Left lung (tissue), 10 donors: ENCODE measurements around the gene ACTRT2. TPM values are rescaled to one million over a fixed set of nuclear protein-coding genes. Genes with fewer than 3 reads are reported as not detected.

ENCODE experiments used
- ATAC-seq: fragments of 200-7000 bp; cut with Tn5 transposase; one replicate; pipeline ENCODE4 v1.9.1; 2020; ENCODE audit warnings: moderate library complexity
- DNase-seq, 4 donors: peaks; one replicate each; pipeline ENCODE4 v3.0.0-alpha.2; 2013 to 2020
- H3K27ac ChIP-seq, 2 donors: fragments of 200-600 bp; sonication (generic) in 1 of 2; one replicate each; pipeline versions ENCODE4 v1.5.0 to v1.8.0; 2020 to 2021
- H3K27me3 ChIP-seq, 2 donors: fragments of 200-600 bp; sonication (generic) in 1 of 2; one replicate each; pipeline versions ENCODE4 v1.5.0 to v1.8.0; 2020 to 2021
- H3K36me3 ChIP-seq, 2 donors: fragments of 200-600 bp; sonication (generic) in 1 of 2; one replicate each; pipeline versions ENCODE4 v1.5.0 to v1.8.0; 2020 to 2021
- H3K4me1 ChIP-seq, 2 donors: fragments of 200-600 bp; one replicate each; pipeline ENCODE4 v1.8.0; 2021
- H3K4me3 ChIP-seq, 2 donors: fragments of 200-600 bp; sonication (generic) in 1 of 2; one replicate each; pipeline versions ENCODE4 v1.5.0 to v1.8.0; 2020 to 2021; ENCODE audit warnings: mild to moderate bottlenecking in 1 of 2
- H3K9me3 ChIP-seq, 2 donors: fragments of 200-600 bp; sonication (generic) in 1 of 2; one replicate each; pipeline versions ENCODE4 v1.5.0 to v1.8.0; 2020 to 2021
- CTCF ChIP-seq, 2 donors: fragments of 200-600 bp; sonication (generic) in 1 of 2; IDR thresholded peaks; one replicate each; pipeline versions ENCODE4 v1.5.0 to v1.8.0; 2021; ENCODE audit warnings: antibody characterized with exemption in 2 of 2
- intact Hi-C, 2 donors: fragments of 100-400 bp; cut with DNase I; formaldehyde crosslinking; loops; one replicate each; pipeline versions ENCODE4 v1.11.2 to v1.14.2; 2022
- polyA plus RNA-seq, 6 donors: library from polyadenylated mRNA; unstranded; fragments of 120-200 nt; gene quantifications; one replicate each; pipeline ENCODE4 v1.2.1, GENCODE V29; 2013; ENCODE audit not compliant: insufficient read length in 6 of 6
- total RNA-seq, 2 donors: library from RNA; stranded (reverse); fragmentation: NEBNext Ultra II Directional; extraction: Animal tissue kit (Norgen Biotek cat#: 25700); gene quantifications; one replicate each; pipeline ENCODE4 v1.2.1, GENCODE V29; 2021
- donor health status: DM: no; HTN: yes; CAD: no.
- donor health status: DM: no; HTN: no; CAD: no.

The ACTRT2 gene
- total and polyA plus RNA-seq, 8 donors: not detected

- H3K4me1 ChIP-seq: peaks cover 0 to 33% of the 10 kb centered on the region in 2 donors
- H3K27me3 ChIP-seq: peaks cover 55 to 97% of the 10 kb centered on the region in 2 donors
- H3K27ac ChIP-seq: peak overlapping the region; percentile 65 to 83
- intact Hi-C loops: loop anchor here in 1 of 2 donors (10.0 kb wide), 1 partner anchor 214 kb away; no protein-coding TSS in a partner anchor
- no peak for TF ChIP-seq CTCF (IDR thresholded peaks at IDR 0.05)
- peak overlapping the region; percentile 15 to 67 for H3K4me3 ChIP-seq
- H3K9me3 ChIP-seq: no peaks in the 10 kb centered on the region
- H3K36me3 ChIP-seq: no peaks in the 10 kb centered on the region
- ATAC-seq (no peak), DNase-seq (peak in 1 of 4 donors; percentile 80)
Measured at GRCh38 chr1:3070644-3071564, 49.6 kb downstream of the ACTRT2 start.

DNA sequence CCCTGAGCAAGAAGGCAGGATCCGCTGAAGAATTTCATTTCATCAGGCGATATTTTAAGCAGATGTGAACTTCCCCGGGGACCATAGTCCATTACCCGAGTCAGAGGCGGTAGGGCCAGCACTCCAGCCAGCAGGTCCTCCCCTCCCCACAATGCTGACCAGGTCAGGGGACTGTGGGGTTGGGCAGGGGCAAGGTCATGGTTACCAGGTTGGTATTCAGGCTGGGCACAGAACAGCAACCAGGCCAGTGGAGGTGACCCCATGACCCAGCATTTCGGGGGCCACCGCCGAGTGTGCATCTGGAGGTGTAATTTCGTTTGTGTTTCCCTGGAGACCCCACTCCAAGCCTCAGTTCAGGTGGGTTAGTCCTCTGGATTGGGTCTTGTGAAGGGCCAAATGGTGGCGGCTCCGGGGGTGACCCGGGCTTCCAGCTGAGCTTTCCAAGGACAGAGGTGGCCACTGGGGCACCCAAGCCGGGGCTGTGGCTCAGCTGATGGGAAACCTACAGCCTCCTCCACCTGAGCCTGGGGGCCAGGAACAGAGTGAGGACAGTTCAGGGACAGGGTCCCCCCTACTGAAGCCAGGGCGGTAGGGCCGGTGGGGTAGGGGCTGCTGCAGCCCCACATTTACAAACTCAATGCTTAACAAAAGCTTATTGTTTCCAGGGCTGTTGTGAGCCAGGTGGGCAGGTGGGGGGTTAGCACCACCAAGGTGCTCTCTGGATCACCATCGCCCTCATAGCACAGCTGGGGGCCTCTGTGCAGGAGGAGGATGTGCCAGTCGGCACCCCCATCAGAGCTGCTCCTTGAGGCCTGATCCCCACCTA is 50.5 kb downstream of the ACTRT2 start:
- TF ChIP-seq CTCF (IDR thresholded peaks at IDR 0.05): no peak
- DNase-seq (peak in 1 of 4 donors; percentile 77), ATAC-seq (no peak)
- Histone ChIP-seq H3K9me3 (no peaks in the 10 kb centered on the region), H3K4me1 (peaks cover 2 to 33% of the 10 kb centered on the region in 2 donors), H3K27me3 (peaks cover 51 to 97% of the 10 kb centered on the region in 2 donors), H3K27ac (peak overlapping the region; percentile 65 to 83), H3K36me3 (no peaks in the 10 kb centered on the region), H3K4me3 (peak overlapping the region in 1 of 2 donors; percentile 67)
- intact Hi-C loops: loop anchor here in 1 of 2 donors (10.0 kb wide), 1 partner anchor 213 kb away; no protein-coding TSS in a partner anchor

Other genes with a start within 250 kb of the ACTRT2 start
- 1 to 10 TPM in 1 of 2 donors, under 1 TPM in 1; 0.44 to 1.2 TPM for gene TTC34, start 219.8 kb upstream of the ACTRT2 start, total RNA-seq
- gene TTC34, start 219.8 kb upstream of the ACTRT2 start, polyA plus RNA-seq: under 1 TPM; 0.58 to 0.91 (median 0.69) TPM
- gene PRDM16, start 47.7 kb downstream of the ACTRT2 start, total RNA-seq: 10 to 100 TPM; 14.9 to 18.0 TPM
- 10 to 100 TPM in 5 of 6 donors, 1 to 10 TPM in 1; 9.6 to 16.8 (median 13.4) TPM for gene PRDM16, start 47.7 kb downstream of the ACTRT2 start, polyA plus RNA-seq